HG02763 (cell line): ENCODE results near the gene GALK1.

Source experiments
- ATAC-seq: cut with Tn5 transposase; IDR thresholded peaks from one replicate; pipeline ENCODE4 v1.9.1; 2021; ENCODE audit warnings: mild to moderate bottlenecking, moderate library complexity; ENCODE audit not compliant: unreplicated experiment

The GALK1 gene

GRCh38 chr17:75729351-75729750 lies 35.6 kb downstream of the GALK1 start:
- no peak for ATAC-seq

- ATAC-seq: no peak
Observed at GRCh38 chr17:75727391-75727790, 37.6 kb downstream of the GALK1 start.

- no peak for ATAC-seq
Observed at GRCh38 chr17:75725504-75725903, 39.5 kb downstream of the GALK1 start.

- ATAC-seq: no peak
Observed at GRCh38 chr17:75724016-75725003, 40.7 kb downstream of the GALK1 start.

- no peak for ATAC-seq
Observed at GRCh38 chr17:75723171-75723930, 41.6 kb downstream of the GALK1 start.

GRCh38 chr17:75722542-75723095 lies 42.4 kb downstream of the GALK1 start:
- ATAC-seq: no peak

DNA sequence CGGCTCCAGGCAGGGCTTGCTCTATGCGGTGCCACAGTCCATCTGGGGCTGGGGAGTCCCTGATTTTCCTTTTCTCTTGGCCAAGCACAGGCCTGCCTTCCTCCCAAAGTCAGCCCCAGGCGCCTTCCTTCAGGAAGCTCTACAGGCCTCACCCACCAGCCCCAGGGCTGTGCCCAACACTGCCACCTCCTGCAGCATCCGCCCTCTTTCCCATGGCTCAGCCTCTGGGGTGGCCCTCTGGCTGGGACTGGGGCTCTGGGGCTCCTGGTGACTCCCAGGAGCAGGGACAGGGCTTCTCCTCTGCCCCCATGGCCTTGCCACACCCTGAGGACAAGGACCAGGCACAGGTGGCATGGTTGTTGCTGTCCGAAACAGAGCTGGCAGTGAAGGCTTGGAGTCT lies 42.9 kb downstream of the GALK1 start:
- ATAC-seq: no peak

DNA sequence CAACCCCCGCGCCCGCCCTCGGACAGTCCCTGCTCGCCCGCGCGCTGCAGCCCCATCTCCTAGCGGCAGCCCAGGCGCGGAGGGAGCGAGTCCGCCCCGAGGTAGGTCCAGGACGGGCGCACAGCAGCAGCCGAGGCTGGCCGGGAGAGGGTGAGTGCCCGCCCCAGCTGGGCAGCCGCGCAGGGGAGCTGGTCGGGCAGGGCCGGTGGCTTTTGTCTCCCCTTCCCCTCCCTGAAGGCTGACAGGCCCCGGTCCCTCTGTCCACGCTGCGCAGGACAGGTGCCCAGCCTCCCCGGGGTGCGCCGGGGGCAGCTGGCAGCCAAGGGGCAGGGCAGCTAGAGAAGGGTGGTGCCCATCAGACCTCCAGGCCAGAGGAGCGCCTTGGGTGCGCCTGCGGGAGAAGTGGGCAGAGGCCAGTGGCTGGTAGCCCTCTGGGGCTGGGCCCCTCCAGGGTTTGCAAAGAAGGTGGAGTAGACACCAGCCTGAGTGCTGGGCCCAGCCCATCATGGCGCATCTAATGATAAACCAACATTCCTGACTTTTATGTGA lies 43.5 kb downstream of the GALK1 start:
- no peak for ATAC-seq

DNA sequence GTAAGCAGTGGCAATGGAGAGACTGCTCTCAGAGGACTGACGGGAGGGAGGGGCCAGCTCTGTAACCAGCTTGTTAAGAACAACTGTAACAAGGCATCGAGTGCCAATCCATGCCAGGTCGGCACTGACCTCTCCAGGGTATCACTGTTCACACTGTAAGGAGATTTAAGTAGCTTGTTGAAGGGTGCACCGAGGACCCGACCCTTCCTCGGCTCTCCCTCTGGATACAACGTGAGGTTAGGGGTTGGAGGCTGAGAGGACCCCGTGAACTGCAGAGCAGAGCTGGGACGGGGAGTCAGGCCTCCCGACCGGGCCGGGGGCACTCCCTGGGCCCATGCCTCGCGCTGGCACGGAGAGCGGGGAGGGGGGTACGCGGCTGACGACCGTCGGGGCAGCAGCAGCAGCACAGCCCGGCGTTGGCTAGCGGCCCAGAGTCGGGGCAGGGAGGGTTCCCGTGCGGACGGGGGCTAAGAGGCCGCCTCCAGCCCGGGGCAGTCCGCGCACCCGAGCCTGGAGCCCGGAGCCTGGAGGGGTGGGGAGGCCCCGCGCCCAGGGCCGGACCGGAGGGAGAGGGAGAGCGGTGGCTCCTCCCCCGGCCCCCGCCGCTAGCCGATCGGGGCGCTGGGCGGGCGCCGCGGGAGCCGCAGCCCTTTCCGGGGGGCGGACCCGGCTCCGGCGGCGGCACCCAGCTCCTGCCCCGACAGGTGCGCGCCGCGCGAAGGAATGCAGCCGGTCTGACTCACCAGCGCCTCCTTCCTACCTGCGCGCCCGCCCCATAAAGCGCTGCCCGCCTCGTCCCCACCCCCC lies 44.1 kb downstream of the GALK1 start, which contains the start of gene ITGB4:
ITGB4 (plus strand) TSS at position 804 of the 807 bp plus-strand sequence. CDS start 3,245 bp downstream, outside the sequence.
- no peak for ATAC-seq

GRCh38 chr17:75719732-75720131 lies 45.3 kb downstream of the GALK1 start:
- no peak for ATAC-seq

DNA sequence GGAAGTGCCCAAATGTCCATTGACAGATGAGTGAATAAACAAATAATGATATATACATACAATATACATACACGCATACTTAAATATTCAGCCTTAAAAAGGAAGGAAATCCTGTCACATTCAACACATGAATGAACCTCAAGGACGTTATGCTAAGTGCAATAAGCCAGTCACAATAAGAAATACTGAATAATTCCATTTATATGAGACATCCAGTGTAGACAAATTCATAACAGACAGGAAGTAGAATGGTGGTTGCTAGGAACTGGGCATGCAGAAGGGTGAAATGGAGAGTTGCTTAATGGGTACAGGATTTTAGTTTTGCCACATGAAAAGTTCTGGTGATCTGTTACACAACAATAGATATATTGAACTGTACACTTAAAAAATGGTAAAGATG lies 52.5 kb downstream of the GALK1 start:
- ATAC-seq: no peak
